GM12874 (cell line): ENCODE results near the gene USP2.

Experiments
- CTCF ChIP-seq: IDR thresholded peaks from 2 replicates; pipeline ENCODE4 v1.5.1; 2011; ENCODE audit warnings: low read depth, mild to moderate bottlenecking, control low read depth, low read length, moderate library complexity; ENCODE audit not compliant: insufficient read depth

The USP2 gene

DNA sequence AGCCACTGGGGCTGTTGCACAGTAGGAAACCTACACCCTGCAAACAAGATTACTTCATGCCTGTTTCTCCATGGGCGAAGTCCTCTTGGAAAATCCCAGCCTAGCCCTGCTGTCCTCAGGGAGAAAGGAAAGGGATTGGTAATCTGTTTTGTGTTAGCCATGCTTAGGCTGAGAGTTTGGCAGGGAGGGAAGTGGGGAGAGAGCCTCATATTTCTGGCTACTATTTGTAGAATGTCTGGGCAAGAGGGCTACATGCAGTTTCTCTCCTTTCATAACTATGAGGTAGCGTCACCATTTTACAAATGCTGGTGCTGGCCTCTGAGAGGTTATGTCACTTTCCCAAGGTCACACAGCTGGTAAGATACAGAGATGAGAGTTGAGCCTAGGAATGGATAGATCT, 34.2 kb downstream of the USP2 start:
- no peak for TF ChIP-seq CTCF

DNA sequence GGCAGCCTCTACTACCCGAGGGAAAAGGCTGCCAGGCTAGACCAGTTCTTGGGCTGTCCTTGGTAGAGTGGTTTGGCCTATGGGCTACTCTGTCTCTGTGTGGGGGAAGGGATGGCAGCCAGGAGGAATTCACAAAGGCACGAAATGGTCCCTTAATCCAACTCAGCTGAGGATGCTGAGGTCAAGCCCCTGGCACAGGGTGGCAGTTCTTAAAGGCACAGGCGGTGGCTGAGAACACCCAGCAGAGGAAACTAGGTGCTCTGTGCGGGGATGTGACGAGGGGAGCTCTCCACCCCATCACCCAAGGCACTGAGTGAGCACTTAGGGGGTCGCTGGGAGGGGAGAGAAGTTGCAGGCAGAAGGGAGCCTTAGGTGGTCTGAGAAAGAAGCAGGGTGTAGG, 34.9 kb downstream of the USP2 start, which contains the start of gene MFRP:
Gene MFRP (minus strand): TSS at position 101 of the 400 bp plus-strand sequence. CDS start 192 bp downstream, outside the sequence.
- no peak for TF ChIP-seq CTCF

DNA sequence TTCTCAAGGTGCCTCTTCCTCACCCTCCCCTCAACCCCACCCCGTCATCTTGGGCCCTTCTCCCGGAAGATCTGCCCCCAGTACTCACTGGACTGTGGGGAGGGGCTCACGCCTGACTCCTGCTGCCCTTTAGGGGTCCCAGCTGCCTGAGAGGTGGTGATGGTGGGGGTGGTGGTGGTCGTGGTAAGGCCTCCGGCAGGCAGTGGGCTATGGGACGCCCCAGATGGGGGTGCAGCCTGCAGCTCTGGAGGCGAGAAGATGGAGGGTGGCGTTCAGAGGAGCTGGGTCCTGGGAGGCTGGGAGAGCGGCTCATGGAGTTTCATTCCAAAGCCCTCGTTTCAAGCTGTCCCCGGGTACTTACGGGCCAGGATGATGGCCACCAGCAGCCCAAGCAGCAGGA, 35.8 kb downstream of the USP2 start:
- TF ChIP-seq CTCF: no peak

DNA sequence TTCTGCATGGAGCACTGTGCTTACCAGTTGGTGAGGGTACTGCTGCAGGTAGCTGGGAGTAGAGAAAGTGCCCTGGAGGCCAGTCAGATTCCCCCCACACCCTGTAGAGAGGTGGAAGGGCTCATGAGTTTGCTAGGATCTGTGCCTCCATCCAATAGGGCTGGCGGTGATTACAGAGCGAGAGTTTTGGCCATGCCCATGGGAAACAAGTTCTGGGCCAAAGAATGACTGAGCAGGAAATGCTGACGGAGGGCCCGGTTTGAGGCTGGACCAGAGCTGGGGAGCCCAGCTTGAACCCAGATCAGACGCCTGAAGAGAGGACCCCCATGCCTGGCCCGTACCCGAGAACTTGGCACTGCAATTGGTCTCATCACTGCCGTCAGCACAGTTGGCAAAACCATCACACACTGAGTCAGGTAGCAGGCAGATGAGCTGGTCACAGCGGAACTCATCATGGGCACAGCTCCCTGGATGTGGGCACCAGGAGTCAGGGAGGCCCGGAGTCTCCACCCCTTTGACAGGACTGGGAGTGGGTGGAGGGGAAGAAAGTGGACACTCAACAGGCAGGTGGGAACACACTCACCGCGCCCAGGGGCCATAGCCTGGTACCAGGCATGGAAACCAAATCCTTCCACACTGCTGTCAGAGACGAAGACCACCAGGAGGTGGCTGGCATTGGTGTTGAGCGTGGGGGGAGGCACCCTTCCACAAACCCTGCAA, 37.0 kb downstream of the USP2 start:
- no peak for TF ChIP-seq CTCF

- no peak for TF ChIP-seq CTCF
Observed at GRCh38 chr11:119343726-119344125, 37.8 kb downstream of the USP2 start.

GRCh38 chr11:119342362-119343130, 38.9 kb downstream of the USP2 start:
- TF ChIP-seq CTCF: no peak

- no peak for TF ChIP-seq CTCF
Observed at GRCh38 chr11:119342023-119342300, 39.5 kb downstream of the USP2 start.
